ENCODE results near the gene NDUFA8. TPM values are rescaled to one million over a fixed set of nuclear protein-coding genes. Genes with fewer than 3 reads are reported as not detected.
A peak's percentile ranks its signal among the peaks of the same experiment; 100 is the strongest.

NDUFA8 gene
- total and polyA plus RNA-seq, 2 experiments from 2014 or later, result 36.6 to 144 TPM

GRCh38 chr9:122144836-122145591, 14.6 kb downstream of the NDUFA8 start:
- Histone ChIP-seq H2AFZ (no peak overlapping the region), H3K4me1 (ENCODE audit: insufficient read depth) (no peaks in the 10 kb centered on the region), H3K9me2 (ENCODE audit: insufficient read depth) (no peaks in the 10 kb centered on the region), H3K36me3 (ENCODE audit: insufficient read depth) (peaks cover 12% of the 10 kb centered on the region; the same call in 1 of the 2 replicates), H3K79me2 (replicated peaks; ENCODE audit: insufficient read depth) (no peaks in the 10 kb centered on the region), H3K27ac (ENCODE audit: low read depth) (no peak overlapping the region), H3F3A (replicated peaks; ENCODE audit: low read depth) (no peaks in the 10 kb centered on the region), H3K4me3 (no peak overlapping the region), H3K4me2 (no peak overlapping the region), H4K20me1 (replicated peaks; ENCODE audit: insufficient read depth) (no peaks in the 10 kb centered on the region; the same call in none of the 2 replicates), H3K27me3 (ENCODE audit: insufficient read depth) (no peaks in the 10 kb centered on the region)
- H3K36me3 Mint-ChIP-seq (ENCODE audit: low read depth), result peaks cover 30% of the 10 kb centered on the region
- H3K27ac Mint-ChIP-seq, result no peak overlapping the region
- ATAC-seq, result no peak; the same call in 1 of the 3 replicates
- H3K27me3 Mint-ChIP-seq (ENCODE audit: insufficient read depth, low read depth, poor library complexity), result no peaks in the 10 kb centered on the region
- peak; percentile 17 for DNase-seq (ENCODE audit: low spot score)
- TF ChIP-seq CTCF (conservative IDR thresholded peaks at IDR 0.05; ENCODE audit: low read depth in 2 of 2) (peak; percentile 42 to 64), REST (IDR thresholded peaks at IDR 0.05; ENCODE audit: unreplicated experiment) (no peak)
- no peaks in the 10 kb centered on the region for H3K4me1 Mint-ChIP-seq
- H3K4me3 Mint-ChIP-seq, result no peak overlapping the region
- H3K9me3 Mint-ChIP-seq, result no peaks in the 10 kb centered on the region

- no peak overlapping the region for H3K27ac ChIP-seq (ENCODE audit: low read depth)
- DNase-seq (ENCODE audit: low spot score) (no peak), ATAC-seq (no peak)
- no peaks in the 10 kb centered on the region for H3F3A ChIP-seq (replicated peaks; ENCODE audit: low read depth)
- H3K4me2 ChIP-seq, result no peak overlapping the region
- peaks cover 12% of the 10 kb centered on the region; the same call in 1 of the 2 replicates for H3K36me3 ChIP-seq (ENCODE audit: insufficient read depth)
- H3K4me3 Mint-ChIP-seq, result no peak overlapping the region
- H2AFZ ChIP-seq, result no peak overlapping the region
- H3K36me3 Mint-ChIP-seq (ENCODE audit: low read depth), result peaks cover 30% of the 10 kb centered on the region
- no peaks in the 10 kb centered on the region for H3K9me3 Mint-ChIP-seq
- no peaks in the 10 kb centered on the region; the same call in none of the 2 replicates for H4K20me1 ChIP-seq (replicated peaks; ENCODE audit: insufficient read depth)
- H3K27me3 ChIP-seq (ENCODE audit: insufficient read depth), result no peaks in the 10 kb centered on the region
- peak overlapping the region; percentile 29; the same call in 1 of the 2 replicates for H3K27ac Mint-ChIP-seq
- H3K4me1 ChIP-seq (ENCODE audit: insufficient read depth), result no peaks in the 10 kb centered on the region
- H3K4me1 Mint-ChIP-seq, result peaks cover 3% of the 10 kb centered on the region; the same call in 1 of the 3 replicates
- H3K9me2 ChIP-seq (ENCODE audit: insufficient read depth), result no peaks in the 10 kb centered on the region
- TF ChIP-seq ZNF331 (CRISPR knock-in tag; IDR thresholded peaks at IDR 0.05; ENCODE audit: low read depth) (no peak), JUNB (IDR thresholded peaks at IDR 0.05; ENCODE audit: unreplicated experiment) (no peak), STAT1 (IDR thresholded peaks at IDR 0.05; ENCODE audit: unreplicated experiment) (no peak), NANOG (IDR thresholded peaks at IDR 0.05; ENCODE audit: borderline replicate concordance) (no peak), REST (IDR thresholded peaks at IDR 0.05; ENCODE audit: unreplicated experiment) (no peak)
- H3K79me2 ChIP-seq (replicated peaks; ENCODE audit: insufficient read depth), result no peaks in the 10 kb centered on the region
- no peaks in the 10 kb centered on the region for H3K27me3 Mint-ChIP-seq (ENCODE audit: insufficient read depth, low read depth, poor library complexity)
- H3K4me3 ChIP-seq, result no peak overlapping the region
Measured at GRCh38 chr9:122143876-122144405, 15.6 kb downstream of the NDUFA8 start.

Data from GM23338 (cell line).